Jurkat, Clone E6-1 (cell line): ENCODE data around the gene TRERF1.

Experiments used
- DNase-seq: peaks from one replicate; pipeline ENCODE4 v3.0.0-alpha.2; 2011; ENCODE audit warnings: low read depth, low spot score
- H3K4me3 ChIP-seq: 2 replicates; pipeline ENCODE4 v1.5.1; 2011; ENCODE audit warnings: mild to moderate bottlenecking, low read length, control low read depth, moderate library complexity

TRERF1 gene

GRCh38 chr6:42403421-42403820 lies 48.3 kb downstream of the TRERF1 start:
- no peak for DNase-seq
- no peak overlapping the region for H3K4me3 ChIP-seq

- DNase-seq: peak; percentile 26
- H3K4me3 ChIP-seq: no peak overlapping the region
Observed at GRCh38 chr6:42402184-42402583, 49.5 kb downstream of the TRERF1 start.

GRCh38 chr6:42401613-42401951 lies 50.1 kb downstream of the TRERF1 start:
- DNase-seq: no peak
- H3K4me3 ChIP-seq: no peak overlapping the region

- DNase-seq: no peak
- H3K4me3 ChIP-seq: no peak overlapping the region
Observed at GRCh38 chr6:42400886-42401612, 50.7 kb downstream of the TRERF1 start.

GRCh38 chr6:42400061-42400760 lies 51.5 kb downstream of the TRERF1 start:
- no peak overlapping the region for H3K4me3 ChIP-seq
- no peak for DNase-seq

GRCh38 chr6:42396720-42397119 lies 55.0 kb downstream of the TRERF1 start:
- no peak overlapping the region for H3K4me3 ChIP-seq
- no peak for DNase-seq

GRCh38 chr6:42394881-42395620 lies 56.7 kb downstream of the TRERF1 start:
- no peak overlapping the region for H3K4me3 ChIP-seq
- DNase-seq: no peak

- H3K4me3 ChIP-seq: no peak overlapping the region
- no peak for DNase-seq
Observed at GRCh38 chr6:42394151-42394550, 57.6 kb downstream of the TRERF1 start.

GRCh38 chr6:42393339-42393738 lies 58.4 kb downstream of the TRERF1 start:
- no peak for DNase-seq
- H3K4me3 ChIP-seq: no peak overlapping the region

GRCh38 chr6:42392833-42393232 lies 58.9 kb downstream of the TRERF1 start:
- DNase-seq: no peak

GRCh38 chr6:42391441-42391840 lies 60.3 kb downstream of the TRERF1 start:
- H3K4me3 ChIP-seq: no peak overlapping the region
- no peak for DNase-seq

More at GRCh38 chr6:42392833-42393232, 58.9 kb downstream of the TRERF1 start:
- H3K4me3 ChIP-seq: no peak overlapping the region

- H3K4me3 ChIP-seq: peak overlapping the region; percentile 13
- DNase-seq: peak; percentile 82
Observed at GRCh38 chr6:42390228-42390934, 61.3 kb downstream of the TRERF1 start.

- H3K4me3 ChIP-seq: no peak overlapping the region
- DNase-seq: no peak
Observed at GRCh38 chr6:42389736-42390135, 62.0 kb downstream of the TRERF1 start.

- H3K4me3 ChIP-seq: no peak overlapping the region
- DNase-seq: no peak
Observed at GRCh38 chr6:42388046-42388445, 63.7 kb downstream of the TRERF1 start.

GRCh38 chr6:42387336-42387735 lies 64.4 kb downstream of the TRERF1 start:
- peak; percentile 88 for DNase-seq
- no peak overlapping the region for H3K4me3 ChIP-seq

- DNase-seq: no peak
- no peak overlapping the region for H3K4me3 ChIP-seq
Observed at GRCh38 chr6:42385339-42385738, 66.4 kb downstream of the TRERF1 start.

GRCh38 chr6:42383421-42384205 lies 68.1 kb downstream of the TRERF1 start:
- H3K4me3 ChIP-seq: no peak overlapping the region
- no peak for DNase-seq

GRCh38 chr6:42381850-42382249 lies 69.9 kb downstream of the TRERF1 start:
- no peak for DNase-seq
- no peak overlapping the region for H3K4me3 ChIP-seq
